MCF 10A (cell line): ENCODE results near the gene GPR135. TPM values are rescaled to one million over a fixed set of nuclear protein-coding genes. Genes with fewer than 3 reads are reported as not detected.

Experiments used
- BruUV-seq: library from RNA; stranded (reverse); fragments of 400-500 nt; replicated peaks from 2 replicates; lab custom pipeline; 2021; lab: Mats Ljungman, UMichigan
- CTCF ChIA-PET: fragments of 300-600 bp; sonication (Branson Sonifier 250); formaldehyde crosslinking; extraction: SDS; loops from one replicate; lab custom pipeline; 2021; ENCODE audit warnings: antibody characterized with exemption, inconsistent platforms; lab: Yijun Ruan, JAX
- POLR2A ChIA-PET: fragments of 300-600, 350-650 bp; sonication (Branson Sonifier 250); formaldehyde crosslinking; extraction: SDS; loops from one replicate; lab custom pipeline; 2020; ENCODE audit warnings: antibody characterized with exemption, inconsistent platforms; lab: Yijun Ruan, JAX
- DNase-seq: peaks from one replicate; pipeline ENCODE4 v3.0.0-alpha.2; 2018; ENCODE audit not compliant: unreplicated experiment
- H3K27ac Mint-ChIP-seq: one replicate; pipeline ENCODE4 v1.8.0; 2022; ENCODE audit warnings: mild to moderate bottlenecking, low read depth, mixed read lengths; ENCODE audit not compliant: unreplicated experiment
- H3K27me3 Mint-ChIP-seq: one replicate; pipeline ENCODE4 v1.8.0; 2022; ENCODE audit warnings: mixed read lengths; ENCODE audit not compliant: insufficient read depth, unreplicated experiment
- H3K36me3 Mint-ChIP-seq: one replicate; pipeline ENCODE4 v1.8.0; 2022; ENCODE audit warnings: mild to moderate bottlenecking, moderate library complexity, mixed read lengths; ENCODE audit not compliant: insufficient read depth, unreplicated experiment
- H3K4me1 Mint-ChIP-seq: one replicate; pipeline ENCODE4 v1.8.0; 2022; ENCODE audit warnings: mixed read lengths; ENCODE audit not compliant: insufficient read depth, unreplicated experiment
- H3K4me3 Mint-ChIP-seq: one replicate; pipeline ENCODE4 v1.8.0; 2022; ENCODE audit warnings: mild to moderate bottlenecking, moderate library complexity, mixed read lengths; ENCODE audit not compliant: unreplicated experiment
- H3K9me3 Mint-ChIP-seq: one replicate; pipeline ENCODE4 v1.8.0; 2022; ENCODE audit warnings: mixed read lengths; ENCODE audit not compliant: unreplicated experiment
- intact Hi-C: fragments of 100-400 bp; cut with micrococcal nuclease; formaldehyde crosslinking; loops from 2 replicates; pipeline ENCODE4 v1.14.1; 2022
- total RNA-seq: library from RNA; stranded (reverse); gene quantifications from 2 replicates; pipeline ENCODE4 v1.2.3, GENCODE V29; 2022
- TF ChIP-seq, protein P1 (sequence below): fragments of 200-600 bp; IDR thresholded peaks from one replicate; pipeline ENCODE4 v1.8.0; 2022; ENCODE audit warnings: antibody characterized with exemption, mild to moderate bottlenecking; ENCODE audit not compliant: unreplicated experiment

The GPR135 gene
- total RNA-seq, 1 experiment from 2014 or later = 7.6 TPM

DNA sequence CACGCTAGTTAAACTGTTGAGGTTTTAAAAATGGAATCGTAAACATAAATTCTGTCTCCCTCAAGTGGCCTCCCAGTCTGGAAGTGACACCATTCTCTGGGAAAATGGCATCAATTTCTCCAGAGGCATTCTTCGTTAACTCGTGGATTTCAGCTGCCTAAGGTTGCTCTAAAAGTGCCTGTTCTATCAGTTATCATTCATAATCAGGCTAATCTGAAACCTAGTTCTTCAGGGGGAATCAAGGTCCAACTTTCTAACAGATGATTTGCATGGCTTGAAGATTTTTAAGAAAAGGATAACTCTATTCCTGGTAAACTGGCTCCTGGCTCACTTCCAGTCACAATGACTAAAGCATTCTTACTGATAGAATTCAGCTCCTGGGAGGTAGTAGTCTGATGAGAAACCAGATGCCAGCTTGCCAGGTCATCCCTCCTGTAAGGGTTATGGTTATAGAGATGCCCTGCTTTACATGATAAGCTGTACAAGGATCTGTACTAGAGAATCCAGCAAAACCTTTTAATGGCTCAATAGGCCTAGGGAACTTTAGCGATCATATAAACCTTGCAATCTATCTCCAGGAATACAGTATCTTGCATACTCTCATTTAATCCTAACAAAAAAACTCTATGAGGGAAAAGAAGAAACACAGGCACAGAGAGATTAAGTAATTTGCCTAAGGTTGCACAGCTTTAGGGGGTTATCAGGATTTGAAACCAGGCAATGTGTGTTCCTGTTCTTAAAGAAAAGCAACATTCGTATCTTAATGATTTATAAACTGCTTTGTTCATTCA lies 17.6 kb upstream of the GPR135 start:
- Mint-ChIP-seq H3K27me3 (no peaks in the 10 kb centered on the region), H3K4me1 (peaks cover 27% of the 10 kb centered on the region), H3K4me3 (peak overlapping the region; percentile 89), H3K9me3 (no peaks in the 10 kb centered on the region), H3K36me3 (peaks cover 27% of the 10 kb centered on the region), H3K27ac (peak overlapping the region; percentile 86)
- intact Hi-C loops = loop anchor here (5.0 kb wide), 2 partner anchors 200 to 215 kb away; no protein-coding TSS in a partner anchor
- TF ChIP-seq, protein P1, sequence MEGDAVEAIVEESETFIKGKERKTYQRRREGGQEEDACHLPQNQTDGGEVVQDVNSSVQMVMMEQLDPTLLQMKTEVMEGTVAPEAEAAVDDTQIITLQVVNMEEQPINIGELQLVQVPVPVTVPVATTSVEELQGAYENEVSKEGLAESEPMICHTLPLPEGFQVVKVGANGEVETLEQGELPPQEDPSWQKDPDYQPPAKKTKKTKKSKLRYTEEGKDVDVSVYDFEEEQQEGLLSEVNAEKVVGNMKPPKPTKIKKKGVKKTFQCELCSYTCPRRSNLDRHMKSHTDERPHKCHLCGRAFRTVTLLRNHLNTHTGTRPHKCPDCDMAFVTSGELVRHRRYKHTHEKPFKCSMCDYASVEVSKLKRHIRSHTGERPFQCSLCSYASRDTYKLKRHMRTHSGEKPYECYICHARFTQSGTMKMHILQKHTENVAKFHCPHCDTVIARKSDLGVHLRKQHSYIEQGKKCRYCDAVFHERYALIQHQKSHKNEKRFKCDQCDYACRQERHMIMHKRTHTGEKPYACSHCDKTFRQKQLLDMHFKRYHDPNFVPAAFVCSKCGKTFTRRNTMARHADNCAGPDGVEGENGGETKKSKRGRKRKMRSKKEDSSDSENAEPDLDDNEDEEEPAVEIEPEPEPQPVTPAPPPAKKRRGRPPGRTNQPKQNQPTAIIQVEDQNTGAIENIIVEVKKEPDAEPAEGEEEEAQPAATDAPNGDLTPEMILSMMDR = no peak
- ChIA-PET POLR2A (interaction anchor here (0.7 to 3.0 kb wide), 19 partner anchors 9 to 1183 kb away, joined by 3 to 19 read pairs (median 4); partner anchors contain the start of genes KIAA0586 and TIMM9), CTCF (interaction anchor here (0.6 to 0.8 kb wide), 4 partner anchors 24 to 1026 kb away, joined by 3 read pairs; no protein-coding TSS in a partner anchor)
- TSS peak; percentile 49 for BruUV-seq
- peak; percentile 90 for DNase-seq

GRCh38 chr14:59481871-59482540 lies 16.8 kb upstream of the GPR135 start:
- POLR2A ChIA-PET = interaction anchor here (0.7 to 3.0 kb wide), 11 partner anchors 8 to 1054 kb away, joined by 3 to 19 read pairs (median 4); partner anchors contain the start of genes KIAA0586 and TIMM9
- CTCF ChIA-PET = interaction anchor here (0.6 to 0.8 kb wide), 4 partner anchors 25 to 1026 kb away, joined by 3 read pairs; no protein-coding TSS in a partner anchor

GRCh38 chr14:59481407-59481806 lies 16.2 kb upstream of the GPR135 start:
- POLR2A ChIA-PET = interaction anchor here (0.7 kb wide), 1 partner anchor 1171 kb away, joined by 3 read pairs; no protein-coding TSS in a partner anchor
- no peak for DNase-seq
- Mint-ChIP-seq H3K36me3 (peaks cover 36% of the 10 kb centered on the region), H3K27ac (peak overlapping the region; percentile 86), H3K9me3 (no peaks in the 10 kb centered on the region), H3K27me3 (no peaks in the 10 kb centered on the region), H3K4me3 (peak overlapping the region; percentile 89), H3K4me1 (peaks cover 38% of the 10 kb centered on the region)
- no TSS peak for BruUV-seq
- intact Hi-C loops = loop anchor here (5.0 kb wide), 2 partner anchors 199 to 216 kb away; no protein-coding TSS in a partner anchor
- TF ChIP-seq, protein P1 = no peak
- CTCF ChIA-PET = no interaction called here

More at GRCh38 chr14:59481871-59482540, 16.8 kb upstream of the GPR135 start:
- peak overlapping the region; percentile 89 for H3K4me3 Mint-ChIP-seq
- peak overlapping the region; percentile 86 for H3K27ac Mint-ChIP-seq
- H3K27me3 Mint-ChIP-seq = no peaks in the 10 kb centered on the region
- H3K4me1 Mint-ChIP-seq = peaks cover 32% of the 10 kb centered on the region
- peak; percentile 78 for DNase-seq
- intact Hi-C loops = loop anchor here (5.0 kb wide), 2 partner anchors 200 to 215 kb away; no protein-coding TSS in a partner anchor
- peaks cover 30% of the 10 kb centered on the region for H3K36me3 Mint-ChIP-seq
- TF ChIP-seq, protein P1 = no peak
- BruUV-seq = no TSS peak
- H3K9me3 Mint-ChIP-seq = no peaks in the 10 kb centered on the region
